HAP-1 (cell line): Measurements from ENCODE around the gene SKAP1.
A peak's percentile ranks its signal among the peaks of the same experiment; 100 is the strongest.

ENCODE experiments used
- DNase-seq, 2 experiments: peaks; one replicate each; pipeline ENCODE4 v3.0.0-alpha.2; 2016 to 2020; ENCODE audit warnings: low spot score in 2 of 2
- H3K27me3 ChIP-seq: fragments of 250-450 bp; sonication (Bioruptor Pico); 2 replicates; pipeline ENCODE4 v1.5.1; 2020; ENCODE audit warnings: low read depth, mild to moderate bottlenecking, moderate library complexity
- H3K36me3 ChIP-seq: fragments of 250-450 bp; sonication (Bioruptor Pico); replicated peaks from 2 replicates; pipeline ENCODE4 v1.5.1; 2020; ENCODE audit warnings: mild to moderate bottlenecking
- H3K4me1 ChIP-seq: fragments of 250-450 bp; sonication (Bioruptor Pico); 2 replicates; pipeline ENCODE4 v1.5.1; 2020; ENCODE audit warnings: mild to moderate bottlenecking
- H3K4me3 ChIP-seq: fragments of 250-450 bp; sonication (Bioruptor Pico); 2 replicates; pipeline ENCODE4 v1.5.1; 2020; ENCODE audit warnings: mild to moderate bottlenecking, moderate library complexity
- H3K9me3 ChIP-seq: fragments of 250-450 bp; sonication (Bioruptor Pico); 2 replicates; pipeline ENCODE4 v1.5.1; 2020; ENCODE audit warnings: mild to moderate bottlenecking, moderate library complexity
- in situ Hi-C: fragments of 300-500 bp; cut with MboI; formaldehyde crosslinking; loops from 3 replicates; pipeline ENCODE4 v1.14.3; 2020; ENCODE audit warnings: low sequenced_read_pairs, inconsistent platforms, mixed read lengths

SKAP1 gene

DNA sequence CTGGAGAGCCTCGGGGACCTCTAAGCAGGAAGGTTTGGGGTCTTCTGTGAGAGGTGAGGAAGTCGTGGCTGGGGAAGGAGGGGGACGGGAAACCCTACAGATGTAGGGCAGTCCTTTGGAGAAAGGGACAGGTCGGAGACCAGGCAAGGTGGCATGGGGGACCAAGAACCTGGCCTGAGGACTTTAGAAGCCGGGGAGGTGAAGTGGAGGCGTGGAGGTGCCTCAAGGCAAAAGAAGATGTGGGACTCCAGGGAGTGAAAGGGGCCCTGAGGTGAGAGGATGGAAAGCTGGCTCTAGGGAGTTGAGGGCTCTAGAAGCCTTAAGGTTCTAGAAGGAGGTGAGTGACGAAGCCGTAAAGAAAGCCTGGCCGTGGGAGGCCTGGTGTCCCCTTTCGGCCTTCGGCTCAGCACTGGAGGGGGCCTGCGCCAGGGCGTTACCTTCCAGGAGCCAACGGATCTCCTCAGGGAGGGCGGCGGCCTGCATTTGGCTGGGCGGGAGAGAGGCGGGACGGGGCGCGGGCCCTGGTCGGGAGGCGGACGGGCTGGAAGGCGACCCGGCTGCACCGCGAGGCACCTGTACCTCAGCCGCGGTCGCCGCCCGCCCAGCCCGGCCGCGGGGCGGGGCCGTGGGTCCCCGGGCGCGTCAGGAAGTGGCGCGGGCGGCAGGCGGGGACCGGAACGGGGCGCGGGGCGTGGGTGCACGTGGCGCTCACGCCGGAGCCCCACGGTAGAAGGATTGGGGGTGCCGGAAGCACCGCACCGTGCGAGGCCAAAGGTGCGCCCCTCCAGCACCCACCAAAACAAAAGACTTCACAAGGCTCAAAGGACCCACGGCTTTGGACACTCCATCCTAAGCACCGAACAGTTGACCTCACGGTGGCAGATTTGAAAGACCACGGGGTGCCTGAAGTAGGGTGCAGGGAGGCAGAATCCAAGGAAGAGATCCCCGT is at the start of gene SKAP1:
Gene SKAP1 (minus strand): TSS at position 577 of the 949 bp plus-strand sequence.
- Histone ChIP-seq H3K36me3 (no peaks in the 10 kb centered on the region), H3K9me3 (no peaks in the 10 kb centered on the region; the same call in 1 of the 2 replicates), H3K4me3 (no peak within 1 kb of the TSS), H3K27me3 (peaks cover 62% of the 10 kb centered on the region), H3K4me1 (no peaks in the 10 kb centered on the region)
- peak in 1 of 2 experiments; percentile 39 for DNase-seq
- in situ Hi-C loops, result no loop called here

DNA sequence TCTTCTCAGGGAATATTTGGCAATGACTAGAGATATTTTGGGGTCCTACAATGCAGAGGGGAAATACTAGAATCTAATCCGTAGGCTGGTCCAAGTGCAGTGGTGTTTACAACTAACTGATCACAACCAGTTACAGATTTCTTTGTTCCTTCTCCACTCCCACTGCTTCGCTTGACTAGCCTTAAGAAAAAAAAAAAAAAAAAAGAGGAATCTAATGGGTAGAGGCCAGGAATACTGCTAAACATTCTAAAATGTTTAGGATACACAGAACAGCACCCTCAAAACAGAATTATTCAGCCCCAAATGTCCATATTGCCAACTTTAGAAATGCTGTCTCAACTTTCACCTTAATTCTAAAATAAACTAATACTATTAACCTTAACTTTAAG is 49.0 kb upstream of the SKAP1 start:
- H3K4me3 ChIP-seq, result no peak overlapping the region
- no peak for DNase-seq
- H3K27me3 ChIP-seq, result peaks cover 2% of the 10 kb centered on the region; the same call in 1 of the 2 replicates
- no peaks in the 10 kb centered on the region for H3K4me1 ChIP-seq
- in situ Hi-C loops, result no loop called here
- H3K9me3 ChIP-seq, result no peaks in the 10 kb centered on the region
- no peaks in the 10 kb centered on the region for H3K36me3 ChIP-seq

DNA sequence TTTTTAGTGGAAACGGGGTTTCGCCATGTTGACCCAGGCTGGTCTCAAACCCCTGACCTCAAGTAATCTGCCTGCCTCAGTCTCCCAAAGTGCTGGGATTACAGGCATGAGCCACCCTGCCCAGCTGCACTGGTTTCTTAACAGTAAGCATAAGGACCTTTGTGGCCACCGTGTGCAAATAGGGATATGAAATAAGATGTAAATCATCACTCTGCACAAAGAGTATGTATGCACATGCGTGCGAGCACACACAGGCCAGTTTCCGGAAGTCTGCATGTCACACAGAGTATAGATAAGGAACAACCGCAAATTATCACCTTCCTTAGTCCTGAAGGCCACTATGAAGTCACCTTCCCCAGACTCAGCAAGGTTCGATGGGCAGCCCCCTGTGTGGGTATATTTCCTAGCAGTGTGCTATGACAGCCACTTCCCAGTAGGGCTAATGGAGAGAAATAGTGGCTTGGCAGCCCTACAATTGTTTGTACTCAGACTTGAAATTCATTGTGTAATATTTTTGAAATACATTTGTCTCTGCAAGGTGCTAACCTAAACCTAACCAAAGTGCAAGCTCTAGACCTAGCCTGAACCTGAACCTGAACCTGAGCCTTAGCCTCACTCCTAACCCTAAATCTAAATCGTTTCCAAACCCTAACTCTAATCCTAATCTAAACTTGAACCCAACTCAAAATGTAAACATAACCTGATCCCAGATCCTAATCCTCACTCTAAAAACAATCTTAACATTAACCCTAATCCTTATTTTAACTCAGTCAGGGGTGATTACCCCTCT is 48.4 kb upstream of the SKAP1 start:
- in situ Hi-C loops, result no loop called here
- Histone ChIP-seq H3K9me3 (no peaks in the 10 kb centered on the region), H3K27me3 (peaks cover 4% of the 10 kb centered on the region; the same call in 1 of the 2 replicates), H3K36me3 (no peaks in the 10 kb centered on the region), H3K4me3 (no peak overlapping the region), H3K4me1 (no peaks in the 10 kb centered on the region)
- DNase-seq, result no peak

DNA sequence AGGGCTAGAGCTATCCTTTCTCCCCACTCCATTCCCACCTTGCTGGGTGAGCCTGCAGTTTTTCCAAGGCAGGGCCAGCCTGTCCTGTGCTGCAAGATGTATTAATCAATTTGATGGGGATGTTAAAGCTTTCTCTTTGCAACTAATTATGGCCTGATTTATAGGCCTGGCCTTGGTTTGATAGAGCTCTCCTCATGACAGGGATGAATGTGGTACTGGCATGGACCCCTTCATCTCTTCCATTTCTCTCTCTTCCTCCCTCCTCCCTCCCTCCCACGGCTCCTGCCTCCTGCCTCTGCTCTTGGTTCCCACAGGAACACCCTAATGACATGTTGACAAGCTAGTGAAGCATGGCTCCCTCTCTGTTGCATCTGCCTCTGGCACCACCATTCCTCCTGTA is 47.2 kb upstream of the SKAP1 start:
- no peaks in the 10 kb centered on the region for H3K36me3 ChIP-seq
- in situ Hi-C loops, result no loop called here
- DNase-seq, result no peak
- no peaks in the 10 kb centered on the region for H3K4me1 ChIP-seq
- no peaks in the 10 kb centered on the region for H3K9me3 ChIP-seq
- peaks cover 4% of the 10 kb centered on the region; the same call in 1 of the 2 replicates for H3K27me3 ChIP-seq
- H3K4me3 ChIP-seq, result no peak overlapping the region

DNA sequence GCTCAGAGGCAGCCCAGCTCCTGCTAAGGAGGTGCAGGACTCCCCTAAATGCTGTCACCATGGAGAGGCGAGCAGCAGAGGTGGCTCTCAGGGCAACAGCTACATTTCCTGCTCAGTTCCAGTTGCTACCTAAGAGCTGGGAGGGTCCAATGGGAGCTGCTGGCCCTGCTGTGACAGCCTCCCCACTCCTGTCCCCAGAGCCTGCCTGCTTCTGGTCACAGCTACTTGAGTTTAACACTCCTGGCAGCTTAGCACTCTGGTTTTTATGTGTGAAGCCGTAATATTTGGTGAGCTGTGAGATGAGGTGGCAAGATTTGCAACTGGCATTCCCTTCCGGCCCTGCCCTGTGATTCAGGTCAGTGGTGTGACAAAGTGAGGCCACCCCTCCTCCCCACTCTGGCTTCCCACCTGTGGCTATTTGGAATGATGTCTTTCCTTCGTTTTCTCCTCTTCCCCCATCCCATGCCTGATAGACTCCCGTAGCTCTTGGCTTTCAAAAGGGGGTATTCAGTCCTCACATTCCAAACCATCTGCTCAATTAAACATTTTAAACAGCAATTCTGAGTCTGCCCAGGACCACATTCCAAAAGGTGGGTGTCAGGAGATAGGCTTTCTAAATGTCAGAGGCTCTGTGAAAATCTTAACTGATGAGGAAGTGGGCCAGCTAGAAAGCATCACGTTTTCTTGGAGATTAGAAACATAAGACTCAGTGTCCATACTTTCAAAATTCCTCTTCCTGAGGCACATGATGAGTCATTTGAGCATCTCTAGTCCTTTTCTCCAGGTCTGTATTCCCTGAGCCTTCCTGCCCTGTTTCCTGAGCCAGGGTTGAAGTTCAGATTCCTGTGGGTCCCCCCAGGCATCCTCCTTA is 42.6 kb upstream of the SKAP1 start:
- DNase-seq, result no peak
- in situ Hi-C loops, result no loop called here

DNA sequence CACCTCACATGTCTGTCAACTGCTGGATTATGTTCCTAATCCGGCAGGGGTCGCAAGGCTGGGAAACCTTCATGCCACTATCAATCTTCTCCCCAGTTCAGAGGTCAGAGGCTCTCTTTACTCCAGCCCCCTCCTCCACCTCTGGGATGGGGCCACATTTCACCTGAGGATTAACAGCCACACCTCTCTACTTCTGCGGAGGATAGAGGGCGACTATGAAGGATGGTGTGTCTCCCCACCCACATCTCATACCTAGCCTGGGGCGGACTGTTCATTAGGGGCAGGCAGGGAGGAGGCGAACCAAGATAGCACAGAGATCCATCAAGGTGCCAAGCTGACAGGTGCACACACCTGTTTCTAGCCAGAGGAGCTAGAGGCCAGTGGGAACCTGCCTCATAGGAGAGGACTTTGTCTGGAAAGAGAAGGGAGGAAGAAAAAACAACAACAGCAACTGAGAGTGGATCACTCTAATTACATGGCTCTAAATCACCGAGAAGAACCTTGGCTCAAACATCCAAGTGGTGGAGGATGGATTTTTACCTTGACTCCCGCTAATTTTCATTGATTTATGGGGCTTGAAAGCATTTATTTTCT is 41.9 kb upstream of the SKAP1 start:
- Histone ChIP-seq H3K36me3 (no peaks in the 10 kb centered on the region), H3K4me3 (no peak overlapping the region), H3K27me3 (peaks cover 12% of the 10 kb centered on the region; the same call in 1 of the 2 replicates), H3K9me3 (no peaks in the 10 kb centered on the region), H3K4me1 (no peaks in the 10 kb centered on the region)
- DNase-seq, result no peak
- in situ Hi-C loops, result no loop called here

More for the DNA sequence above, 42.6 kb upstream of the SKAP1 start:
- no peaks in the 10 kb centered on the region for H3K4me1 ChIP-seq
- H3K9me3 ChIP-seq, result no peaks in the 10 kb centered on the region
- peaks cover 12% of the 10 kb centered on the region; the same call in 1 of the 2 replicates for H3K27me3 ChIP-seq
- H3K36me3 ChIP-seq, result no peaks in the 10 kb centered on the region
- H3K4me3 ChIP-seq, result no peak overlapping the region

DNA sequence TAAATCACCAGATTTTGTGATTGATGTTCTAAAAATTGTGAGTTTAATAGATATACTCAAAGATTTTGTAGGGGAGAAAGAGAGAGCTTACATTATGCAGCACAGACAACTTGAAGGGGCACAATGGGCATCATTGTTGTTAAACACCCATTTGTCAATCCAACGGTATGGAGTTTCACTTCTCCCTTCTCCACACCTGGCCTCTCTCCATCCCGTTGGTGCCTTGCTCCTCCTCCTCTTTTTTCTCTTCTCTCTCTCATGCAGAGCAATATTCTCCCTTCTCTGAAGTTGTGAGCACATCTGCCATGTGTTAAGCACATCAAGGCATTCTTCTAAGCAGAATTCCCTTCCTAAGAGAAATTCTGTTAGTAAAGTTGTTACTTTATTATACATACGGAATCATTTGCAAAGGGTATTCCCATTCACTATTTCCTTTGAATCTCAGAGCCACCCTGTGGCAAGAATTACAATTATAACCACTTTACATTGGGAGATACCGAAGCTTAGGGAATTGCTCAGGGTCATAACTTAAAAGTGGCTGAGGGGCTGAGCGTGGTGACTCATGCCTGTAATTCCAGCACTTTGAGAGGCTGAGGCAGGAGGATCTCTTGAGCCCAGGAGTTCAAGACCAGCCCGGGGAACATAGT is 40.5 kb upstream of the SKAP1 start:
- H3K4me1 ChIP-seq, result no peaks in the 10 kb centered on the region
- no peaks in the 10 kb centered on the region for H3K36me3 ChIP-seq
- H3K9me3 ChIP-seq, result no peaks in the 10 kb centered on the region
- in situ Hi-C loops, result no loop called here
- DNase-seq, result no peak
- H3K27me3 ChIP-seq, result peaks cover 12% of the 10 kb centered on the region; the same call in 1 of the 2 replicates
- no peak overlapping the region for H3K4me3 ChIP-seq

DNA sequence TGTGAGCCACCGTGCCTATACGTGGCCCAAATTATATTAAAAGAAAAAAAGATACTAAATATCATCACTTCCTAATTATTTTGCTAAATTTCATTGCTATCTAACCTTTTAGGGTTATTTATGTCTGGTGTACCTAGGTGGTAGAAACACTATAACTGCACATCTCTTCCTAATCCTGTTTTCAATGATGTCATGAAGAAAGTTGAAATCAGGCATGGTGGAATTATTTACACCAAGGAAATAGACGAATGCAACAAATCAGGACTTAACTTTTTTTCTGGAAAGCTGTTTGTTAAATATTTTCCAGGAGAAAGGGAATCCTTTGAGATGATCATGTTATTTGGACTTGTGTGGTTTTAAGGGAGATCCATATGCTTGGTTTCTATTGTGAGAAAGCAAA is 39.2 kb upstream of the SKAP1 start:
- Histone ChIP-seq H3K36me3 (no peaks in the 10 kb centered on the region), H3K27me3 (peaks cover 25% of the 10 kb centered on the region), H3K4me3 (no peak overlapping the region), H3K4me1 (no peaks in the 10 kb centered on the region), H3K9me3 (no peaks in the 10 kb centered on the region)
- in situ Hi-C loops, result no loop called here
- no peak for DNase-seq

DNA sequence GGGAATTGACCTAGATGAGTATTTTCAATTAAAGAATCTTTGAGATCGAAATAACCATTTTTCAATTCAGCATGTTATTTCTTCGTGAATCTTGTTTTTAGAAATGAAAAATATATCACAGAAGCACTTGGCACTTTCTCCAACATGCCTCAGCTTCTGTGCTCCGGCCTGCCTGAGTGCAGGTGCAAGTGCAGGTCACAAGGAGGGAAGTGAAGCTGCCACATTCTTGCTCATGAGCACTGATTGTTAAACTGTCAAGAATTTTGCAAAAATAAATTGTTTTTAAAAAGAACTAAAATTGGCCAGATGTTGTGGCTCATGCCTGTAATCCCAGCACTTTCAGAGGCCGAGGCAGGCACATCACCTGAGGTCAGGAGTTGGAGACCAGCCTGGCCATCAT is 38.3 kb upstream of the SKAP1 start:
- H3K36me3 ChIP-seq, result no peaks in the 10 kb centered on the region
- in situ Hi-C loops, result no loop called here
- no peaks in the 10 kb centered on the region for H3K4me1 ChIP-seq
- H3K9me3 ChIP-seq, result no peaks in the 10 kb centered on the region
- peaks cover 30% of the 10 kb centered on the region for H3K27me3 ChIP-seq
- DNase-seq, result no peak
- H3K4me3 ChIP-seq, result no peak overlapping the region

DNA sequence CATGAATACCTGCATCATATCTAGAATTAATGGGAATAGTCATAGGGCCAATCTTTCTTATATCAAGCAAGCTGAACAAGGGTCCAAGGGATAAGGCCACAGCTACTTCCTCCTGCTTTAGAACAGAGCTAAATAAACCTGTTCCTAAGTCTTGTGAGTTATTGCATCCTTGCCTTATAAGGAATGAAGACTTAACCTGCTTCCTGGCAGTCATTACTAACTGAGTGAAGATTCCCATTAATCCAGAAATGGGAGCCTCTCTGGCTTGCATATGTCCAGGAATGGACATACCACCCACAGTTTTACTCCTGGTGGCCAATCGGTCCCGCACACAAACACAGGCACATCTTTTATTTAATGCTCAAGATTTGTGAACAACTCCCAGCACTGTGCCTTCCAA is 35.9 kb upstream of the SKAP1 start:
- no peak for DNase-seq
- Histone ChIP-seq H3K4me3 (no peak overlapping the region), H3K36me3 (no peaks in the 10 kb centered on the region), H3K4me1 (no peaks in the 10 kb centered on the region), H3K9me3 (no peaks in the 10 kb centered on the region), H3K27me3 (peaks cover 44% of the 10 kb centered on the region)
- in situ Hi-C loops, result no loop called here

DNA sequence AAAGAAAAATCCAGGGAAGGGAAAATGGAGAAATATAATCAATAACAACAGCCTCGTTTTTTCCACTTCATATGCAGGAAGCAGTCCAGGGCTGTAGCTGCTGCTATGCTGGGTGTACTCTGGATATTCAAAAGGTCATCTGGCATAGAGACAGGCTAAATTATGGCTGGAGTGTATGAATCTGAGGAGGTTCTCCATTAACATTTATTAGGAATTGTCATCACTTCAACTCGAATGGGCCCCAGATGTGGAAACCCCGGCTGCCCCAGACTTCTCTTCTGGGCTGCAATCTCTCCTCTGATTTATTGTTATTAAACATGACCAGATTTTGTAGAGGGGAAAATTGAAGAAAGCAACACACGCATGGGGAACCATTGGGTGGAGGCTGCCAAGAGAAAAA is 33.5 kb upstream of the SKAP1 start:
- Histone ChIP-seq H3K27me3 (peaks cover 46% of the 10 kb centered on the region), H3K9me3 (no peaks in the 10 kb centered on the region), H3K36me3 (no peaks in the 10 kb centered on the region), H3K4me1 (no peaks in the 10 kb centered on the region), H3K4me3 (no peak overlapping the region)
- DNase-seq, result no peak
- in situ Hi-C loops, result no loop called here

DNA sequence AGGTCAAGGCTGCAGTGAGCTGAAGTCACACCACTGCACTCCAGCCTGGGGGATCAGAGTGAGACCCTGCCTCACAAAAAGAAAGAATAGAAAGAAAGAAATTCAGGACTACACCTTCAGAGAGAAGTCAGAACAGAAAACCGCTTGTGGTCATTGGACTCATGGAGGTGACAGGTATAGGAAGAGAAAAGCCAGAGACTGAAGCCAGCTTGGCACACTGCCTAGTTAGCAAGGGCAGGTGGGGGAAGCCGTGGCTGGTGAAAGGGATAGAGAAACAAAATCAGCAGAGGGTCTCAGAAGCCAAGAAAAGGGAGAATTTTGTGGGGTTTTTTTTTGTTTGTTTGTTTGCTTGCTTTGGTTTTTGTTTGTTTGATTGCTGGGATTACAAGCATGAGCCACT is 32.9 kb upstream of the SKAP1 start:
- H3K36me3 ChIP-seq, result no peaks in the 10 kb centered on the region
- no peaks in the 10 kb centered on the region for H3K4me1 ChIP-seq
- no peaks in the 10 kb centered on the region for H3K9me3 ChIP-seq
- H3K4me3 ChIP-seq, result no peak overlapping the region
- in situ Hi-C loops, result no loop called here
- H3K27me3 ChIP-seq, result peaks cover 46% of the 10 kb centered on the region
- DNase-seq, result no peak

DNA sequence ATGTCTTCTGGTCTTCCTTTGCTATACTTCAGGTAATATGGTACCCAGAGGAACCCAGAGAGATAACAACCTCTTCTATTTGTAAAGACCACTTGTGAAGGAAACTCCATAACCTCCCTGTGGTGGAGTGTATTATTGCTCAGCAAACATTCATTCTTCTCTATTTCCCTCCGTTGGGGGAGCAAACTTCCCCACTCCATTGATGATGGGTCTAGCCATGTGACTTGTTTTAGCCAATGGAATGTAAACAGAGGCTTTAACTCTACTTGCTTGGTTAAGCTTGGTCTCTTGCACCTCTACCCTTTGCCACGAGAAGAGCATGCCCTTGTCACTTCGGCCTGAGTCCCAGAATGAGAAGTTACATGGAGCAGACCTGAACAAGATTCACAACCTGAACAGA is 30.0 kb upstream of the SKAP1 start:
- Histone ChIP-seq H3K9me3 (no peaks in the 10 kb centered on the region), H3K4me3 (no peak overlapping the region), H3K4me1 (no peaks in the 10 kb centered on the region), H3K27me3 (peaks cover 45% of the 10 kb centered on the region), H3K36me3 (no peaks in the 10 kb centered on the region)
- DNase-seq, result no peak
- in situ Hi-C loops, result no loop called here
